CD4-positive, alpha-beta T cell treated with Interferon alpha-2 for 1 hour (primary cell): ENCODE data around the gene SLC29A2.
"Not testable (repeated sequence)": the region's sequence is repeated elsewhere in the genome, so short reads cannot be mapped to it uniquely, and the experiment has no call there.

Source experiments
- DNase-seq, 2 donors: peaks; one replicate each; pipeline ENCODE4 v3.0.0-alpha.2; 2020 to 2022

The SLC29A2 gene

DNA sequence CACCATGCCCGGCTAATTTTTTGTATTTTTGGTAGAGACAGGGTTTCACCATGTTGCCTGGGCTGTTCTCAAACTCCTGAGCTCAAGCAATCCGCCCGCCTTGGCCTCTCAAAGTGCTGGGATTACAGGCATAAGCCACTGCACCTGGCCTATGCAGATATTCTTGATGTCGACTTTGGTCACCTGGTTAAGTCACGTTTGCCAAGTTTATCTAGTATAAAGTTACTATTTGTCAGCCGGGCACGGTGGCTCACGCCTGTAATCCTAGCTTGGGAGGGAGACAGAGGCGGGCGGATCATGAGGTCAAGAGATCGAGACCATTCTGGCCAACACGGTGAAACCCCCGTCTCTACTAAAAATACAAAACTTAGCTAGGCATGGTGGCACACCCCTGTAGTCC lies 12.8 kb upstream of the SLC29A2 start:
- not testable (repeated sequence) for DNase-seq

DNA sequence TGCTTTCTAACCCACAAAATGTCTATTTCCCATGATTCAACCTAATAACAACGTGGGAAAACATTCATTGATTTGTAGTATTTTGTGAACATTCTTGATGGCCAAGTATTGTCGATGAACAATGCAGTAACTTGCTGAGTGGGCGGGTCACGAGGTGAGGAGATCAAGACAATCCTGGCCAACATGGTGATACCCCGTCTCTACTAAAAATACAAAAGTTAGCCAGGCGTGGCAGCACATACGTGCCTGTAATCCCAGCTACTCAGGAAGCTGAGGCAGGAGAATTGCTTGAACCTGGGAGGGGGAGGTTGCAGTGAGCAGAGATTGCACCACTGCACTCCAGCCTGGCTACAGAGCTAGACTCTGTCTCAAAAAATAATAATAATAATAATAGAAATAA lies 8.7 kb upstream of the SLC29A2 start:
- DNase-seq: not testable (repeated sequence)

GRCh38 chr11:66373690-66374287 lies 2.2 kb upstream of the SLC29A2 start:
- not testable (repeated sequence) for DNase-seq

GRCh38 chr11:66373265-66373664 lies 1.7 kb upstream of the SLC29A2 start:
- DNase-seq: no peak

DNA sequence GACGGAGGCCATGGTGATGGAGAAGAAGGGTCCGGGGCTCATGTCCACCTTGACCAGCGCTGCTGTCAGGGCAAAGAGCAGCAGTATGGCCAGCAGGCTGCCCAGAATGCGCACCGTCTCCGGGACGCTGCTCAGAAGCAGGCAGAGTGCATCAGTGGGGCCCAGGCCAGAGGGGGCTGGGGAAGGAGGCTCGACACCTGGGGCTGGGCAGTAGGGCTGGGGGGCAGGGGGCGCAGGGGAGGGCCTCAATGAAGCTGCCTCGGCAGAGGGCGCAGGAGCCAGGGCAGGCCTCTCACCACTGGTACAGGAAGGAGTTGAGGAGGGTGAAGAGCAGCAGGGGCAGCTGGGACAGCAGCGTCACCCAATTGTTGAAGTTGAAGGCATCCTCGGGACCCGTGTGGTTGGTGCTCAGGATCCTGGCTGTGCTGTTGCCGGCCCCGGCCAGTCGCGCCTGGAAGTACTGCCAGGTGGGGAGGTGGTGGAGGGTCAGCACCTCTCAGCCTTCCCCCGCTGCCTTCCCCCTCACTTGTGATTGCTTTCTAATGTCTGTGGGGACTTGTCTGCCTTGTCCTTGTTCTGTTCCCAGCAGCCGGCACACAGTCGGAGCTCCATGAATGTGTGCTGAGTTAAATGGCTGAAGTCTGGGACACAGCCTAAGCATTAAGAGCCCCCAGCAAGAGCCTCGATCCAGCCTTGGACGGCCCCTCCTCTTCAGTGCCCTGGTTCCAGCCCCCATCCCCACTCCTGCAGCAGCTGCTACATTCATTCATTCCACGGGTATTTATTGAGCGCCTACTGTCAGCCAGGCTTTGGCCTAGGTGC lies 2.3 kb downstream of the SLC29A2 start:
- no peak for DNase-seq

DNA sequence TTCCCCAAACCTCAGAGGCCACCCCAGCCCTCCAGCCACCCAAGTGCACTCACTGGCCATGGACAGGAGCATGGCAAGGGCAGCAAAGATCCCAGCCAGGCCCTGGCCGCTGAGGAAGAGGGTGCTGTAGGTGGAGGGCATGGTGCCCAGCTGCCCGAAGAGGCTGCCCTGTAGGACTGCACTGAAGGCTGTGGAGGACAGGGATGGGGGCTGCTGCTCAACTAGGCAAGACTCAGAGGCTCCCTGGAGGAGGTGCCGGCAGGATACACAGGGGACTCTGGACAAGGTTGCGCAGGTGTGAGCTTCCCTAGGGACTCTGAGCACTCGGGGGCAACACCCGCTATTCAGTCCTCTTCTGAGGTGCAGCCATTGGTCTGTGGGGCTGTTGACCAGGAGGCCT lies 3.1 kb downstream of the SLC29A2 start:
- no peak for DNase-seq

DNA sequence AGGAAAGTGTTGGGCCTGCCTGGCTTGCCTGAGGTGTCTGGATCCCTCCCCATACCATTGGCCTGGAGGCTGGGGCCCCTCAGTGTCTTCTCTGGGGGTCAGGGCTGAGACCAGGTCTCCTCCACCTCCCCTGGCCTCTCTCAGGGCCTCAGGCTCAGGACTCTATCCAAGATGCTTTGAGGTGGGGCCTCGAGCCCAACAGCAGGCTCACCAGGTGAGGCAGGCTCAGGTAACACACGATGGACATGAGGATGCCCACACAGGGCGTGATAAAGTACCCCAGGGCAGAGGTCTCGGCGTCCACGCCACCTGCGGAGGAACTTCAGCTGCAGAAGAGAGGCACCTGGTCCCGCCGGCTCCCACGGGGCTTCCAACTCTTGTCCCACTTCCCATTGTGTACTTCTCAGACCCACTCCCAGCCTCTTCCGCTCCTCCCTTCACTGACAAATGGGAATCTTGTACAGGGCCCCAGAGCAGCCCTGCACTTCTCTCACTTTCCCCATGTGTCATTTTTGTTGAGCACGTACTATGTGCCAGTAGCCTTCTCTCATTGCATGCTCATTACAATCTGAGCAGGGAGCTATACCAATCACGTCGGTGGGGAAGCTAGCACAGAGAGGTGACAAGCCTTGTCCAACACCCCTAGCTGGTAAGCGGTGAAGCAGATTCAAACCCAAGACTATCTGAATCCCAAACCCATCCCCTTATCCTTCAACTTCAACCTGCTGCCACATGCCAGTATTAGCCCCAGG lies 3.8 kb downstream of the SLC29A2 start:
- DNase-seq: no peak

DNA sequence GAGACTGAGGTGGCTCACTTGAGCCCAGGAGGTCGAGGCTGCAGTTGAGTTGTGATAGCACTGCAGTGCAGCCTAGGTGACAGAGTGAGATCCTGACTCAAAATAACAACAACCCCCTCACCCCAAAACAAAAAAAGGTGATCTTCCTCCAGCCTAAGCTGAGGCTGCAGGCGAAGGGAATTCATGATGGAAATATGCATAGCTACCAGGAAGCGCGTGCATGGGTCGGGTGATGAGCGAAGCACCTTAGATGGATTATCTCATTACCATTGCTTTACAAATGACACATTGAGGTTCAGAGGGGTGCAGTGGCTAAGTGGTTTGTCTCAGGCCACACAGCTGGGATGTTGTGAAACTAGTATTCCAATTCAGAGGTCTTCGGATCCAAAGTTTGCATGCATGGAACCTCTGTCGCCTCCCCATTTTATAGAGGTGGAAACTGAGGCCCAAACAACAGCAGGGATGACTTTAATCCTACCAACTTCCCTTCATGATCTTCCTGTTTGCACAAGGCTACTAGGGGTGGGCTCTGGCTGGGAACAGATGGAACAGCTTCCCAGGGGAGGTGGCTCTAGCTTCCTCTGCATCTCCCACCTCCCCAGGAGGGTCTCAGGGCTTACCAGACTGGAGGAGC lies 4.6 kb downstream of the SLC29A2 start:
- no peak for DNase-seq

DNA sequence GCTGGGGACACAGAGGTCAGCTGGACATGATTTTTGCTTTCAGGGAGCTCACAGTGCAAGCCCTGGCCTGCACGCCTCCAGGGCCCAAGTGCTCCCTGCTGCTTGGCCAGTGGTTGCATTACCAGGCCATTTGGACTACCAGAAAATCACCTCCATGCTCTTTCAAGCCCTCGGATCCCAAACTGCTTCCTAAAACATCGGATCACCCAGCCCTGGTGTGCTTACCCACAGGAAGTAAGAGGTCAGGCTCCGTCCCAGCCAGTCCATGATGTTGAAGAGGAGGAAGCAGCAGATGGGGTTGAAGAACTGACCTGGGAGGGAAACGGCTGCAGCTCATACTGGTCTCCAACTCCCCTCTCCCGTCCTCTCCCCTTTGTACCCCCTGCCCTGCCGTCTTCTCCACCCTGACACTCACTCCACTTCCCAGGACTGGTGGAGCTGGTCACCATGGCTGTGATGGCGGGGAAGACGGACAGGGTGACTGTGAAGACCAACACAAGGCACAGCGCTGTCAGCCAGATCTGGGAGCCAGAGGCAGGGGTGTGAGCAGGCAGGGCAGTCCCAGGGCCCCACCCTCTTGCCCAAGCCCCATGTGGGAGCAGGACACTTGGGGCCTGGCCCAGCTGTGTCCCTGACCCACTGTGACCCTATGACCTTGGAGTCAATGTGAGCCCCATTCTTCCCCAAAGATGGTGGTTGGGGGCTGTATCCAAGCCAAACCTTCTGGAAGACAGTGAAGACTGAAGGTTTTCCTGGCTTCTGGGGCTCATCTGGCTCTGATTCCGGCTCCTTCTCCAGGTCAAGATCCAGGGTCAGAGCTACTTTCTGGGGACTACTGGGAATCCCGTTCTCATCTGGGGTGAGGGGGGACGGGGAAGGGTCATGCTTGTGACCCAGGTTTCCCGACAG lies 5.6 kb downstream of the SLC29A2 start:
- no peak for DNase-seq

DNA sequence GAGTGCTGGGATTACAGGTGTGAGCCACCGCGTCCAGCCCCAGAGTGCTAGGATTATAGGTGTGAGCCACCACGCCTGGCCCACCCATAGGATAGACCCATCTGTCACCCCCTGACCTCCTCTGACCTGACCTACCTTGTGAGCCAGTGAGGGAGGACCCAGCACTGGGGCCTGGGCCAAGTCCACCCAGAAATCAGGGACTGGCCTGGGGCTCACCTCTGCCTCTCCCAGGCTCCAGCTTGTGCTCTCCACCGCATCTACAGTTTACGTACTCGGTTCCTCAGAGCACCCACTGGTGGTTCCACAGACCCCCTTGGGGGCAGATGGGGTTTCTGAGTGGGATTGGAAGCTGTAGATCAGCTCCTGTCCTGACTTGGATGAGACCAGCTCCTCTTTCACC lies 6.4 kb downstream of the SLC29A2 start:
- no peak for DNase-seq

GRCh38 chr11:66363805-66364535 lies 7.6 kb downstream of the SLC29A2 start:
- peak; percentile 47 to 70 for DNase-seq

DNA sequence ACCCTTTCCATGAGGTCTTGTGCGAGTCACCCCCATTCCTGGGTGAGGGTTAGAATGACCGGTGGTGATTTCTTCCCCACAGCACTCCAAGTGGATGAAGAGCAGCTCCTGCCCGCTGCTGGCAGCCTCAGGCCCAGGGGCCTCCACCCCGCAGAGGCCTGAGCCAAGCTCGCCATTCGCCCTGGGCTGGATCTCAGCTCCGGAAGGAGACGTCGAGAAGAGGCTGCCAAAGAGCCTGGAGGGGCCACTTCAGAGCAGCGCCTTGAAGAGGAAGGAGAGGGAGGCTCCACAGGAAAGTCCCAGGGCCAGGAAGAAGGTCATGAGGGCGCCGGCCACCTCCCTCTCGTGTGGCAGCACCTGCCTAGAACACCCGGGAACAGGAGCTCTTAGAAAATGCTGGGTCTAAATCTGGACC lies 8.4 kb downstream of the SLC29A2 start:
- no peak for DNase-seq

- no peak for DNase-seq
Measured at GRCh38 chr11:66362481-66363147, 8.9 kb downstream of the SLC29A2 start.

DNA sequence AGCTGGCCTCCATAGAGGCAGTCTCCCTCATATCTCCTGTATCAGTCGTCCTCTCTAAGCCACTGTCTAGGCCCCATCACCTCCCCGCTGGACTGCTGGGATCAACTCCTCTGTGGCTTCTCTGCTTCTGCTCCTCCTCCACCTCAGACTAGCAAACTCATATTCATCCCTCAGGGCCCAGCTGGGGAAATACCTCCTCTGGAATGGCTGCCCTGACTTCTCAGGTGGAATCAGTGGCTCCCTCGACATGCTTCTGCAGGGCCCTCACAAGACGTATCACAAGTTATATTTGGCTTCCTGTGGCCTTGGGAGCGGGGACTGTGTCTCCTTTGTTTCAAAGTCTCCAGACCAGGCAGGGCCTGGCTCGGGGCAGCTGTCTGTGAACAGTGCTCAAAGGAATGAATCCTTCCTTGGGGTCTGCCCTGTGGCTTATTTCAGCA lies 10.0 kb downstream of the SLC29A2 start:
- DNase-seq: no peak

DNA sequence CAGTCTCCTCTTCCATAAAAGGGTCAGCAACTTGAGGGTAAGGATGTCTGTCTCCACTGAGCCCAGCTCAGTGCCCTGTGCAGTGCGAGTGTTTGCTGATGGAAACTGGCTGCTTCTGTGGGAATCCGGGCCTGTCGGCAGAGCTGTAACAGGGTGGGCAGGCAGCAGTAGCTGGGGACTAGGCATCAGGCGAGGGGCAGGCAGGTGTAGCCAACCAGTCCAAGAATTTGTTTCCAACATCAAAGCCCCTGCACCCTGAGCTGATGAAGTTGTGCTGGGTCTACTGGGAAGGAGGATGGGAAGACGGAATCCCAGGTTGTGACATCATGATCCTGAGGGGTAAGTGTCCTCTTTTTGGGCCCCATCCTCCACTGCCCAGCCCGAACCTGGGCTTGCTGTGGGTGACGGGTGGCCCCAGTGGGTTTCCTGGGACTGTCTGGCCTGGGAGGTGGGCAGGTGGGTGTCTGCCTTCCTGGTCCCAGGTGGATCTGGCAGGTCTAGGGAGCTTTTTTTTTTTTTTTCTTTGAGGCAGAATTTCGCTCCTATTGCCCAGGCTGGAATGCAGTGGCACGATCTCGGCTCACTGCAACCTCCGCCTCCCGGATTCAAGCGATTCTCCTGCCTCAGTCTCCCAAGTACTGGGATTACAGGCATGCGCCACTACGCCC lies 11.0 kb downstream of the SLC29A2 start:
- no peak for DNase-seq

GRCh38 chr11:66359662-66360087 lies 11.9 kb downstream of the SLC29A2 start:
- DNase-seq: no peak

DNA sequence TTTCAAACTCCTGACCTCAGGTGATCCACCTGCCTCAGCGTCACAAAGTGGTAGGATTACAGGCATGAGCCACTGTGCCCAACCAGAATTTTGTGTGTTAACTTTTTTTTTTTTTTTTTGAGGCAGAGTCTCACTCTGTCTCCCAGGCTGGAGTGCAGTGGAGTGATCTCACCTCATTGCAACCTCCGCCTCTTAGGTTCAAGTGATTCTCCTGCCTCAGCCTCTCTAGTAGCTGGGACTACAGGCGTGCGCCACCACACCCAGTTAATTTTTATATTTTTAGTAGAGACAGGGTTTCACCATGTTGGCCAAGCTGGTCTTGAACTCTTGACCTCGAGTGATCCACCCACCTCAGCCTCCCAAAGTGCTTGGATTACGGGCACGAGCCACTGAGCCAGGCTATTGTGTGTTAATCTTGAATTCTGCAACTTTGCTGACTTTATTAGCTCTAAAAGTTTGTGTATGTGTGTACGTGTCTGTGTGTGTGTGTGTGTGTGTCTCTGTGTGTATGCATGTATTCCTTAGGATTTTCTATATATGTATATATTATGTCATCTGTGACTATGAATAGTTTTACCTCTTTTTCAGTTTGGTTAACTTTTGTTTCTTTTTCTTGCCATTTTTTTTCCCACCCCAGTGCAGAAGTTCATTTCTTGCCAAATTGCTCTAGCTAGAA lies 20.9 kb downstream of the SLC29A2 start:
- DNase-seq: not testable (repeated sequence)

- DNase-seq: no peak
Measured at GRCh38 chr11:66349084-66349386, 22.5 kb downstream of the SLC29A2 start.

DNA sequence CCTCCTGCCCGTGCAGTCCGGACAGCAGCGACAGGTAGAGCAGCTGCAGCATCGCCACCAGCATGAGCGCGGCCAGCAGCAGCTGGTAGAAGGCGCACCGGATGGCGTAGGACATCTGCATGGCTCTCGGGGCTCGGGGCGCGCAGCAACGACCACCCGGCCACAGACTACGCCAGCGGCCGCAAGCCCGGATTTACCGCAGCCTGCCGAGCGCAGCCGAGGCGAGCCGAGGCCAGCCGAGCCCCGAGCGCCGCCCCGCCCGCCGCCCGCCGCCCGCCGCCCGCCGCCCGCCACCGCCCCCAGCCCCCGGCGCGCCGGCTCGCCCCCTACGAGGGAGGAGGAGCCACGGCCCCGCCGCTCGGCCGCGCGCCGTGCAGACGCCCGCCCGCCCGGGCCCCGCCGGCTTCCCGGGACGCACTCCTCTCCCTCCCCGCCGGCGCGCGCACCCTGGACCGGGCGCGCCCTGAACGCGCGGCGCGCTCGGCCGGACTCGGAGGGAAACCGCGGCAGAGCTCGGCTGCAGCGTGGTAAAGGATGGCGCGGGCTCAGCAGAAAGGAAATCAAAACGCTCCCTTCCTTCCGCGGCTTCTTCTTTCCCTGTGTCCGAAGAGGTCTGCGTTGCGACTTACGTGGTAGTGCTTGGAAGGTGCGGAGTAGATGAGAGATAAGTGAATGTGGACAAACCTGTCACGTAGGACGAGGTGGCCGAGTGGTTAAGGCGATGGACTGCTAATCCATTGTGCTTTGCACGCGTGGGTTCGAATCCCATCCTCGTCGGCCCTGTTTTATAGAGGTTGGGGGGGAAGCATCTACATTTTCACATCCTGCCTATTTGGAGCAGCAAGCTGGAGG lies 23.9 kb downstream of the SLC29A2 start, which contains the start of gene B4GAT1:
B4GAT1 (minus strand) TSS at position 205 of the 852 bp plus-strand sequence; CDS start at position 121, 84 bp downstream.
- peak; percentile 86 to 90 for DNase-seq
